ENCODE results near the gene GTF3C1.

GRCh38 chr16:27547851-27548250, 1.9 kb downstream of the GTF3C1 start:
- TF ChIP-seq CTCF (IDR thresholded peaks at IDR 0.05) (no peak), POLR2A (IDR thresholded peaks at IDR 0.05) (no peak)
